ENCODE results near the gene DPYD. TPM values are rescaled to one million over a fixed set of nuclear protein-coding genes. Genes with fewer than 3 reads are reported as not detected.

The DPYD gene
- total RNA-seq, 2 experiments from 2014 or later = 34.4 to 35.9 TPM

DNA sequence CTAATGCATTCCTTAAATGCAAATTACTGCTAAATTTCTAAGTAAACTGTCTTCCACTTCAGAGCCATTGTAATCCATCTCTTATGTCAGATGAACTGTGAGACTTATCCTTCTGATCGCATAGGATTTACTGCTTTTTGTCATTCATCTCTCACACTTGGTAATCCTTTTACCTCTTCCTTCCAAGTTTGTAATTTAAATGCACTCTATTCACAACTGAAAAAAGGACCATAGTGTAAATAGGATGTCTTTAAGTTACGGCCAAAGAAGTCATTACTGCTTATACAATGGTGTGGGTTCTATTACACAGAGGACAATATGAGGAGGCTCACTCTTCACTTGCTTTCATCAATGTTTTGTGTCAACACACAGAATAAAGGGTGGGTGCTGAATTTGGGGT is 806.0 kb downstream of the DPYD start:
- no peak for ATAC-seq (ENCODE audit: poor library complexity)
- peaks cover 37% of the 10 kb centered on the region for H3K36me3 Mint-ChIP-seq (ENCODE audit: low read depth)
- Histone ChIP-seq H3K36me3 (ENCODE audit: insufficient read depth, low read length) (no peaks in the 10 kb centered on the region), H3K27me3 (ENCODE audit: control insufficient read depth in 1 of 2, insufficient read depth in 2 of 2, low read length in 2 of 2) (no peaks in the 10 kb centered on the region), H3K4me1 (ENCODE audit: insufficient read depth, low read length) (no peaks in the 10 kb centered on the region), H3K4me3 (ENCODE audit: low read length) (no peak overlapping the region), H3K9me3 (ENCODE audit: control insufficient read depth in 1 of 2, insufficient read depth in 1 of 2, low read length in 2 of 2) (no peaks in the 10 kb centered on the region), H3K27ac (ENCODE audit: low read depth in 1 of 2, low read length in 2 of 2) (no peak overlapping the region)
- no peaks in the 10 kb centered on the region for H3K27me3 Mint-ChIP-seq
- intact Hi-C loops (cut with DNase I, micrococcal nuclease) = no loop called here
- H3K4me3 Mint-ChIP-seq = no peak overlapping the region
- CTCF ChIA-PET = no interaction called here
- H3K27ac Mint-ChIP-seq = no peak overlapping the region
- DNase-seq = no peak
- POLR2A ChIA-PET = no interaction called here
- no peaks in the 10 kb centered on the region for H3K4me1 Mint-ChIP-seq (ENCODE audit: low read depth)
- no peaks in the 10 kb centered on the region for H3K9me3 Mint-ChIP-seq
- TF ChIP-seq, protein P1, sequence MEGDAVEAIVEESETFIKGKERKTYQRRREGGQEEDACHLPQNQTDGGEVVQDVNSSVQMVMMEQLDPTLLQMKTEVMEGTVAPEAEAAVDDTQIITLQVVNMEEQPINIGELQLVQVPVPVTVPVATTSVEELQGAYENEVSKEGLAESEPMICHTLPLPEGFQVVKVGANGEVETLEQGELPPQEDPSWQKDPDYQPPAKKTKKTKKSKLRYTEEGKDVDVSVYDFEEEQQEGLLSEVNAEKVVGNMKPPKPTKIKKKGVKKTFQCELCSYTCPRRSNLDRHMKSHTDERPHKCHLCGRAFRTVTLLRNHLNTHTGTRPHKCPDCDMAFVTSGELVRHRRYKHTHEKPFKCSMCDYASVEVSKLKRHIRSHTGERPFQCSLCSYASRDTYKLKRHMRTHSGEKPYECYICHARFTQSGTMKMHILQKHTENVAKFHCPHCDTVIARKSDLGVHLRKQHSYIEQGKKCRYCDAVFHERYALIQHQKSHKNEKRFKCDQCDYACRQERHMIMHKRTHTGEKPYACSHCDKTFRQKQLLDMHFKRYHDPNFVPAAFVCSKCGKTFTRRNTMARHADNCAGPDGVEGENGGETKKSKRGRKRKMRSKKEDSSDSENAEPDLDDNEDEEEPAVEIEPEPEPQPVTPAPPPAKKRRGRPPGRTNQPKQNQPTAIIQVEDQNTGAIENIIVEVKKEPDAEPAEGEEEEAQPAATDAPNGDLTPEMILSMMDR (IDR thresholded peaks at IDR 0.05) = no peak

DNA sequence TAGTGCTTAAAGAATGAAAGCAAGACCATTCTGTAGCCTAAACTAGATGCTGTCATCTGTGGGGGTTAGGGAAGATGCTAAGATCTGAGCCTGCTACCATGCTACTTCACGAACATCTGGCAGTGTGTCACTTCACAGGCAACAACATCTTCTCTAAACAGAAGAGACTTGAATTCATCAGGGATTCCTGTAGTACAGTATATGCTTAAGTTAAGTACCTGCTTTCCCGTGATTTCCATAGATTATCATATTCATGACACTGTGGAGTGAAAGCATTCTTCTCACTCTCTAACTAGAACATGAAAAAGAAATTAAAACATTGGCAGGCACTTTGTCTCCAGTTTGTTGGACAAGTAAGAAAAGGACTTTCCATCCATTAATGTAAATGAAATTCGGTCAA is 808.4 kb downstream of the DPYD start:
- Histone ChIP-seq H3K36me3 (ENCODE audit: insufficient read depth, low read length) (no peaks in the 10 kb centered on the region), H3K27me3 (ENCODE audit: control insufficient read depth in 1 of 2, insufficient read depth in 2 of 2, low read length in 2 of 2) (no peaks in the 10 kb centered on the region), H3K4me3 (ENCODE audit: low read length) (no peak overlapping the region), H3K9me3 (ENCODE audit: control insufficient read depth in 1 of 2, insufficient read depth in 1 of 2, low read length in 2 of 2) (no peaks in the 10 kb centered on the region), H3K4me1 (ENCODE audit: insufficient read depth, low read length) (no peaks in the 10 kb centered on the region), H3K27ac (ENCODE audit: low read depth in 1 of 2, low read length in 2 of 2) (no peak overlapping the region)
- no peaks in the 10 kb centered on the region for H3K27me3 Mint-ChIP-seq
- intact Hi-C loops (cut with DNase I, micrococcal nuclease) = no loop called here
- peaks cover 35% of the 10 kb centered on the region for H3K36me3 Mint-ChIP-seq (ENCODE audit: low read depth)
- ChIA-PET POLR2A (no interaction called here), CTCF (interaction anchor here (1.0 kb wide), 1 partner anchor 18 kb away, joined by 3 read pairs; no protein-coding TSS in a partner anchor)
- no peak for DNase-seq
- TF ChIP-seq, protein P1 (IDR thresholded peaks at IDR 0.05) = no peak
- no peak overlapping the region for H3K4me3 Mint-ChIP-seq
- no peak for ATAC-seq (ENCODE audit: poor library complexity)
- H3K9me3 Mint-ChIP-seq = no peaks in the 10 kb centered on the region
- H3K4me1 Mint-ChIP-seq (ENCODE audit: low read depth) = no peaks in the 10 kb centered on the region
- no peak overlapping the region for H3K27ac Mint-ChIP-seq

DNA sequence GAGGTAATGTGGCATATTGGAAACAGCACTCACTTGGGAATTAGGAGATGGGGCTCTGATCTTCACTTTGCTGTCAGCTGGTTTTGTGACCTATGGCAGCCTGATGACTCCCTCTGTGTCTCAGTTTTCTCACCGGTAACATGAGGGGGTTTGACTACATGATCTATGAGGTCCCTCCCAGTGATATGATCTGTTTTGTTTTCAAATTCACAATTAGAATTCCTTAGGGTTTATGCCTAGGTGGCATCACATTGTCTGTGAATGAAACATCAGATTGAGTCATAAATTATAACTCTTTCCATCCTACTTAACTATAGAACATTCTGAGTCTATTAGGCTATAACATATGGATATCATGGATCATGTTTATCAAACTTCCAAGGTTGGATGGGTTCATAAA is 812.7 kb downstream of the DPYD start:
- Histone ChIP-seq H3K27me3 (ENCODE audit: control insufficient read depth in 1 of 2, insufficient read depth in 2 of 2, low read length in 2 of 2) (no peaks in the 10 kb centered on the region), H3K4me3 (ENCODE audit: low read length) (no peak overlapping the region), H3K9me3 (ENCODE audit: control insufficient read depth in 1 of 2, insufficient read depth in 1 of 2, low read length in 2 of 2) (no peaks in the 10 kb centered on the region), H3K36me3 (ENCODE audit: insufficient read depth, low read length) (no peaks in the 10 kb centered on the region), H3K27ac (ENCODE audit: low read depth in 1 of 2, low read length in 2 of 2) (no peak overlapping the region), H3K4me1 (ENCODE audit: insufficient read depth, low read length) (no peaks in the 10 kb centered on the region)
- Mint-ChIP-seq H3K36me3 (ENCODE audit: low read depth) (peaks cover 39% of the 10 kb centered on the region), H3K4me1 (ENCODE audit: low read depth) (no peaks in the 10 kb centered on the region), H3K9me3 (no peaks in the 10 kb centered on the region), H3K4me3 (no peak overlapping the region), H3K27ac (no peak overlapping the region), H3K27me3 (no peaks in the 10 kb centered on the region)
- ChIA-PET CTCF (no interaction called here), POLR2A (no interaction called here)
- DNase-seq (no peak), ATAC-seq (ENCODE audit: poor library complexity) (no peak)
- intact Hi-C loops (cut with DNase I, micrococcal nuclease) = no loop called here
- TF ChIP-seq, protein P1 (IDR thresholded peaks at IDR 0.05) = no peak

All from CD4-positive, alpha-beta T cell (primary cell).